NT2/D1 (cell line): ENCODE results near the gene CYTIP.

ENCODE experiments used
- DNase-seq: peaks from one replicate; pipeline ENCODE4 v3.0.0-alpha.2; 2011; ENCODE audit warnings: low read depth, low spot score
- H3K27me3 ChIP-seq: 2 replicates; pipeline ENCODE4 v1.6.0; 2011; ENCODE audit warnings: mild to moderate bottlenecking; ENCODE audit not compliant: insufficient read length, insufficient read depth
- H3K36me3 ChIP-seq: 2 replicates; pipeline ENCODE4 v1.6.1; 2011; ENCODE audit warnings: mild to moderate bottlenecking, low read length, mixed read lengths; ENCODE audit not compliant: insufficient read depth, insufficient read length
- H3K4me1 ChIP-seq: 2 replicates; pipeline ENCODE4 v1.5.1; 2011; ENCODE audit not compliant: insufficient read depth, insufficient read length
- H3K4me3 ChIP-seq: 2 replicates; pipeline ENCODE4 v1.5.1; 2011; ENCODE audit warnings: low read depth; ENCODE audit not compliant: insufficient read length
- H3K9ac ChIP-seq: 2 replicates; pipeline ENCODE4 v1.6.0; 2011; ENCODE audit warnings: low read depth; ENCODE audit not compliant: insufficient read length
- H3K9me3 ChIP-seq: 2 replicates; pipeline ENCODE4 v1.5.1; 2011; ENCODE audit warnings: mild to moderate bottlenecking, low read length; ENCODE audit not compliant: insufficient read depth
- SUZ12 ChIP-seq: IDR thresholded peaks from 2 replicates; pipeline ENCODE4 v1.6.1; 2011; ENCODE audit not compliant: insufficient read length, insufficient read depth; ENCODE audit errors: extremely low read depth
- YY1 ChIP-seq: IDR thresholded peaks from 2 replicates; pipeline ENCODE4 v1.6.1; 2011; ENCODE audit not compliant: insufficient read length, insufficient read depth
- ZNF274 ChIP-seq: IDR thresholded peaks from 2 replicates; pipeline ENCODE4 v1.6.1; 2011; ENCODE audit warnings: mild to moderate bottlenecking, low read depth, low read length

CYTIP gene

DNA sequence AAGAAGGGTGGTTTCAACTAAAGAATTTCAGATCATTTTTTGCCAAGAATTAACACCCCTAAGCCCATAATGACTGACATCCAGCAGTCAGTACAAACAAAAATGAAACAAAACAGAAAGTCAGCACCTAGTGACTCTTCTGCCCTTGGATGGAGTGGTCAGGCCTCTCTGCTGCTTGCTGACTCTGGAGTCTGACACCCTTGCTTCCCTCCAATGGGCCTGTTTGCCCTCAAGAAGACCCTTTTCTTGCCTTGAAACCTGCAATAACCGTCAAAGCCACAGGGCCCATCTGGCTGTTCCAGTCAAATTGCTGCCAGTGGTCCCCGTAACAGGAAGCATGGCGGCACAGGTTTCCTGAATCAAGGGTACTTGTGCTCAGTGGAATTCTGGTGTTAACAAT, 27.2 kb upstream of the CYTIP start:
- Histone ChIP-seq H3K27me3 (no peaks in the 10 kb centered on the region), H3K9ac (no peak overlapping the region), H3K4me1 (no peaks in the 10 kb centered on the region), H3K4me3 (no peak overlapping the region), H3K9me3 (no peaks in the 10 kb centered on the region), H3K36me3 (no peaks in the 10 kb centered on the region)
- no peak for TF ChIP-seq YY1
- no peak for TF ChIP-seq SUZ12
- TF ChIP-seq ZNF274 = no peak
- DNase-seq = no peak

DNA sequence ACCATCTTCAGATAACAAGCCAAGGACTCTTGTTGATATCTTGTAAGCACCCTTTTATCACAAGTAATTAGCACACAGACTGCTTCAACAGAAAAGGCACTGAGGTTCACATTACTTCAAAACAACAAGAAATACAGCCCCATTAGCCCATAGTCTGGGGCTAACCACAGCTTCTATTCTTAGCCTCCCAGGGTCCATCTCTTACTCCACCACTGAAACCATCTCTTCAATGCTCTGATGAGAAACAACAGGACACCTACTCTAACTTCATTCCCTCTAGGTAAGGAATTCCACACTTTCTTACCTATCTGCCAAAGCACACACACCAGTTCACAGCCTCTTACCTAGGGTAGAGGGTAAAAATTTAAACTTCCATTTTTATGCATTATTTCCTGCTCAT, 26.4 kb upstream of the CYTIP start:
- Histone ChIP-seq H3K9me3 (no peaks in the 10 kb centered on the region), H3K9ac (no peak overlapping the region), H3K36me3 (no peaks in the 10 kb centered on the region), H3K4me3 (no peak overlapping the region), H3K27me3 (no peaks in the 10 kb centered on the region), H3K4me1 (no peaks in the 10 kb centered on the region)
- TF ChIP-seq YY1 (no peak), SUZ12 (no peak), ZNF274 (no peak)
- DNase-seq = no peak

DNA sequence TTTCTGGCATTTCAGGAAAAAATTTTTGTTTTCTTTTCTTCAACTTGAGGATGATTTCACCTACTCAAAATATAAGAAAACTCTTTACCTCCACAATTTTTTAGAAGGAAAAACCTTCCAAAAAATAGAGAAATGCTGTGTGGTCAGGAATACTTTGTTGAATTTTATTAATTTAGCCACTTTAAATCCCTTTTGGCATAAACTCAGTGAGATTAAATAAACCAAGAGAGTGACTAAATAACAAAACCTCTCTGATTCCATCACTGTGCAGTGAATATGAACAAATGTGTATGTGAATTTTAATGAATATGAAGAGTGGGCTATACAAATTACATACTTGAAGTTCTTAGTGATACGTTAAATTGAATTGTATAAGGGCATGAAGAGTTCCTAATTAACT, 25.8 kb upstream of the CYTIP start:
- no peak for TF ChIP-seq SUZ12
- no peak for TF ChIP-seq YY1
- TF ChIP-seq ZNF274 = no peak
- H3K9me3 ChIP-seq = no peaks in the 10 kb centered on the region
- no peak for DNase-seq
- no peak overlapping the region for H3K4me3 ChIP-seq
- no peaks in the 10 kb centered on the region for H3K4me1 ChIP-seq
- no peak overlapping the region for H3K9ac ChIP-seq
- no peaks in the 10 kb centered on the region for H3K36me3 ChIP-seq
- no peaks in the 10 kb centered on the region for H3K27me3 ChIP-seq

DNA sequence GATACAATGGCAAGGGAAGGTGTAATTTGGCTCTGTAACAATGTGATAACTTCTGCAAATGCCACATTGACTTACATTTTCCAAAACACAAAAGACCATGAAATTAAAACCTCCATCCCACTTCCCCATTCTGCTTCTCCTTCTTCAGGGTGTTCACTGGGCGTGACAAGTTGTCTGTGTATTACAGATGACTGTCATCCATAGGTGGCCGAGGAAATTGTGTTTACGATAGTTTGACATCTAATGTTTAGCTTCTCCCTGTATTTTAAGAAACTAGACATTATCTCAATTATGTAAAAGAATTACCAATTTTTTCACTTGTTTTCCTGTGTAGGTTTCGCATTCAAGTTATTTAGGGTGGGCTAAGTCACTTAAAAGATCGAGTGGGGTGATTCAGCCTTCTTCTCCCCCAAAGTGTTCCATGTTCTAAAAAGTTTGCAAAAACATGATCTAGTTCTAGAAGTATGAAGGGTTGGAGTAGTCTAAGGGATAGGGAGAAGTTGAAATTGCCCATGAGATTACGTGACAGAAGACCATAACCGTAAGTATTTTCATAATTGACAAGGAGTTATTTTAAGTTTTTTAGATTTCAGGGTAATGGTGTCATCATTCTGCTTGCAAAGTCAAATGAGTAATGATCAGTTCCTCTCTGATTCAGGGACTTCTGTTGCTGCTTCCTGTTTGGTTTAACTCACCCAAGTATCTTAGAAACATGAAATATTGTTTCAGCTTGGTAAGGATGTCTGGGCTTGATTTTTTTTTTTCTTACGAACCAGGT, 25.2 kb upstream of the CYTIP start:
- H3K9ac ChIP-seq = no peak overlapping the region
- H3K27me3 ChIP-seq = no peaks in the 10 kb centered on the region
- no peak for TF ChIP-seq YY1
- no peak for TF ChIP-seq ZNF274
- no peak for TF ChIP-seq SUZ12
- H3K9me3 ChIP-seq = no peaks in the 10 kb centered on the region
- H3K4me1 ChIP-seq = no peaks in the 10 kb centered on the region
- no peaks in the 10 kb centered on the region for H3K36me3 ChIP-seq
- H3K4me3 ChIP-seq = no peak overlapping the region
- DNase-seq = no peak

DNA sequence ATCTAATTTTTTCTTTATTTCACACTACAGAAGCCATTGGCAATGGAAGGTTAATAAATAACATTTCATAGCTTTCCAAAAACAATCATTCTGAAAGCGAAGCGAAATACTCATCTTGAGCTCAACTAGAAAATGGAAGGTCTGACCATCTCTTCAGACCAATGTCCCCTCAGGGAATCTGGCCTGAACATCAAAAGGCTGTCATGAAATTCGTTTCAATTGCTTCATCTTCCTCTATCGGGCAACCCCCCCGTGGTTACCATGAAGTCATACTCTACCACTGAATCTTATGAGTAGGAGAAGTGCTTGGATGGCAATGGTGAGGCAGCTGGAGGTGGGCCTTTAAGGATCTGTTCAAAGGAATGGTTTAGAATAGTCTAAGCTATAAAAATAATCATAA, 22.9 kb upstream of the CYTIP start:
- no peak overlapping the region for H3K9ac ChIP-seq
- no peak overlapping the region for H3K4me3 ChIP-seq
- H3K9me3 ChIP-seq = no peaks in the 10 kb centered on the region
- DNase-seq = no peak
- TF ChIP-seq SUZ12 (no peak), ZNF274 (no peak), YY1 (no peak)
- no peaks in the 10 kb centered on the region for H3K4me1 ChIP-seq
- no peaks in the 10 kb centered on the region for H3K36me3 ChIP-seq
- no peaks in the 10 kb centered on the region for H3K27me3 ChIP-seq

DNA sequence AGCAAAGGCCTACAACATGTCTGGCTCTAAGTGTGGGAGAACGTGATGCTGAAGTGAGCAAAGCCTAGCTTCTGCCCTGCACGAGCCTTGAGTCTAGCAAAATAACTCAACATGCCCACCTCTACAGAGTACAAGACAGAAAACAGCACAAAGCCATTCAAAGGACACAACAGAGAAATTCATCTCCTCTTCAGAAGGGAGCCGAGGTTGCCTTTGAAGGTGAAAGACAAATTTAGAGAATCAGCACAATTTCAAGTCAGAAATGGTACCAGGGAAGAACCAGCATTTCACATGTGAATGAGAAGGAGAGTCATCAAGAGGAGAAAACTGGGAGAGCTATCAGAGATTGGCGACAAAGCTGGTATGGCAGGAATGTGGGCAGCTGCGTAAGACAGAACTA, 21.7 kb upstream of the CYTIP start:
- H3K4me1 ChIP-seq = no peaks in the 10 kb centered on the region
- H3K27me3 ChIP-seq = no peaks in the 10 kb centered on the region
- H3K4me3 ChIP-seq = no peak overlapping the region
- H3K9ac ChIP-seq = no peak overlapping the region
- DNase-seq = no peak
- H3K9me3 ChIP-seq = no peaks in the 10 kb centered on the region
- H3K36me3 ChIP-seq = no peaks in the 10 kb centered on the region
- TF ChIP-seq ZNF274 (no peak), SUZ12 (no peak), YY1 (no peak)

DNA sequence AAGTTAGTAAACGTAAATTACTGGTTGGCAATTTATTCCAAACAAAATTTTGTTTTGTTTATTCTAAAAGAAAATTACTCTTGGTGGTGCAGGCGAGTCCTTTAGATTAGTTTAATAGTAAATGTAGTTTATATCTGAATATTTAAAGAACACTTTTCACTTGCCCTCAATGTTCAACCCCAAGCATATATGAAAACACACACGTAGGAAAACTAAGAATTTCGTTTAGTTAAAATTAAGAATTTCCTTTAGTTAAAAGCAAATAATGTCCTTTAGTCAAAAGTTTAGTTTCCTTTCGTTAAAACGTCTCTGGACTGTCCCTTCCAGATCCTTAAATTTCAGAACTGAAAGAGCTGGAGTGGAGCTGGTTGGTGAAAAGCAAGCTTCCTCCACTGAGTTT, 19.1 kb upstream of the CYTIP start:
- Histone ChIP-seq H3K9me3 (no peaks in the 10 kb centered on the region), H3K36me3 (no peaks in the 10 kb centered on the region), H3K4me3 (no peak overlapping the region), H3K27me3 (no peaks in the 10 kb centered on the region), H3K4me1 (no peaks in the 10 kb centered on the region), H3K9ac (no peak overlapping the region)
- no peak for DNase-seq
- TF ChIP-seq YY1 = no peak
- no peak for TF ChIP-seq ZNF274
- TF ChIP-seq SUZ12 = no peak

DNA sequence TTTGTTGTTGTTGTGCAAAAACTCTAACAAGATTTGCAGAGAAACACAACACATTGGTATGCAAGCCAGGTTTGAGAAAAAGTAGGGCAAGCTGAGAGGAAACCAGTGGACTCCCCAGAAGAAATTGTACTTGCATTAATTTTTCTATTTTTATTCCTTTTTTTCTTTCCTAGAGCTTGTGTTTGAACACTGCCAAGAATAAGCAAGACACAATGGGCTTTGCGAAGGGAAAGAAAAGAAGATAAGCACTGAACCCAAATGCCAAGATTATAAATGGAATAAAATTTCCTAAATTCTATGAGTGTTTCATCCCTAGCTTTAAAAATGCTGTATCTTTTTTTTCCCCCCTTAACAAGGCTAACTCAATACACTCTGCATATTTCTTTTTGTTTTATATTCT, 17.0 kb upstream of the CYTIP start:
- Histone ChIP-seq H3K9me3 (no peaks in the 10 kb centered on the region), H3K4me1 (no peaks in the 10 kb centered on the region), H3K36me3 (no peaks in the 10 kb centered on the region), H3K9ac (no peak overlapping the region), H3K27me3 (no peaks in the 10 kb centered on the region), H3K4me3 (no peak overlapping the region)
- DNase-seq = no peak
- TF ChIP-seq YY1 (no peak), SUZ12 (no peak), ZNF274 (no peak)
